Panc1 (cell line): ENCODE data around the gene ZHX3.
"Not testable (repeated sequence)": the region's sequence is repeated elsewhere in the genome, so short reads cannot be mapped to it uniquely, and the experiment has no call there.

Experiments
- SIN3A ChIP-seq: IDR thresholded peaks from 2 replicates; pipeline ENCODE4 v1.6.1; 2012; ENCODE audit warnings: low read depth, mild to moderate bottlenecking, low read length, moderate library complexity, borderline replicate concordance; ENCODE audit not compliant: insufficient read depth
- TF ChIP-seq, protein P1 (sequence below): fragments of 450-650 bp; IDR thresholded peaks from 2 replicates; pipeline ENCODE4 v1.5.1; 2017; ENCODE audit warnings: mild to moderate bottlenecking

DNA sequence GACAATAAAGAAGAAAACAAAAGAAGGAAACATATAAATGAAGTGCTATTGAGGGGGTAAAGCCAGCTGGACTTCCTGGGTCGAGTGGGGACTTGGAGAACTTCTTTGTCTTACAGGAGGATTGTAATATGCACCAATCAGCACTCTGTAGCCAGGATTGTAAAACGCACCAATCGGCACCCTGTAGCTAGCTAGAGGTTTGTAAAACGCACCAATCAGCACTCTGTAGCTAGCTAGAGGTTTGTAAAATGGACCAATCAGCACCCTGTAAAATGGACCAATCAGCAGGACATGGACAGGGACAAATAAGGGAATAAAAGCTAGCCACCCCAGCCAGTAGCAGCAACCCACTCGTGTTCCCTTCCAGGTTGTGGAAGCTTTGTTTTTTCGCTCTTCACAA lies 5.5 kb downstream of the ZHX3 start:
- TF ChIP-seq, protein P1, sequence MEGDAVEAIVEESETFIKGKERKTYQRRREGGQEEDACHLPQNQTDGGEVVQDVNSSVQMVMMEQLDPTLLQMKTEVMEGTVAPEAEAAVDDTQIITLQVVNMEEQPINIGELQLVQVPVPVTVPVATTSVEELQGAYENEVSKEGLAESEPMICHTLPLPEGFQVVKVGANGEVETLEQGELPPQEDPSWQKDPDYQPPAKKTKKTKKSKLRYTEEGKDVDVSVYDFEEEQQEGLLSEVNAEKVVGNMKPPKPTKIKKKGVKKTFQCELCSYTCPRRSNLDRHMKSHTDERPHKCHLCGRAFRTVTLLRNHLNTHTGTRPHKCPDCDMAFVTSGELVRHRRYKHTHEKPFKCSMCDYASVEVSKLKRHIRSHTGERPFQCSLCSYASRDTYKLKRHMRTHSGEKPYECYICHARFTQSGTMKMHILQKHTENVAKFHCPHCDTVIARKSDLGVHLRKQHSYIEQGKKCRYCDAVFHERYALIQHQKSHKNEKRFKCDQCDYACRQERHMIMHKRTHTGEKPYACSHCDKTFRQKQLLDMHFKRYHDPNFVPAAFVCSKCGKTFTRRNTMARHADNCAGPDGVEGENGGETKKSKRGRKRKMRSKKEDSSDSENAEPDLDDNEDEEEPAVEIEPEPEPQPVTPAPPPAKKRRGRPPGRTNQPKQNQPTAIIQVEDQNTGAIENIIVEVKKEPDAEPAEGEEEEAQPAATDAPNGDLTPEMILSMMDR, result not testable (repeated sequence)
- TF ChIP-seq SIN3A, result not testable (repeated sequence)
